SK-N-SH treated with all-trans-retinoic acid at 6 μM for 48 hours (cell line): ENCODE data around the gene IL1B.

Source experiments
- ATAC-seq: fragments of 200-7000 bp; cut with Tn5 transposase; 3 replicates; pipeline ENCODE4 v1.9.1; 2020; ENCODE audit warnings: mild to moderate bottlenecking, moderate library complexity
- ARNTL ChIP-seq: fragments of 450-650 bp; formaldehyde crosslinking; IDR thresholded peaks from 2 replicates; pipeline ENCODE4 v1.5.0; 2020; ENCODE audit warnings: low read depth, mild to moderate bottlenecking, moderate library complexity, borderline replicate concordance
- BACH2 ChIP-seq: fragments of 250-450 bp; sonication (Bioruptor Pico); IDR thresholded peaks from 2 replicates; pipeline ENCODE4 v1.9.0; 2021; ENCODE audit warnings: mild to moderate bottlenecking, borderline replicate concordance
- CREB5 ChIP-seq: fragments of 250-450 bp; sonication (Bioruptor Pico); IDR thresholded peaks from 2 replicates; pipeline ENCODE4 v1.5.1; 2020; ENCODE audit warnings: low read depth, mild to moderate bottlenecking, moderate library complexity
- CSDC2 ChIP-seq: fragments of 250-450 bp; sonication (Bioruptor Pico); IDR thresholded peaks from 2 replicates; pipeline ENCODE4 v1.5.0; 2020; ENCODE audit warnings: mild to moderate bottlenecking, moderate library complexity
- CSRNP3 ChIP-seq: fragments of 250-450 bp; sonication (Bioruptor Pico); IDR thresholded peaks from 2 replicates; pipeline ENCODE4 v1.5.1; 2021; ENCODE audit warnings: mild to moderate bottlenecking, moderate library complexity
- ESRRG ChIP-seq: fragments of 250-450 bp; sonication (Bioruptor Pico); IDR thresholded peaks from 2 replicates; pipeline ENCODE4 v1.6.1; 2021; ENCODE audit warnings: mild to moderate bottlenecking
- ISL1 ChIP-seq: fragments of 250-450 bp; sonication (Bioruptor Pico); IDR thresholded peaks from 2 replicates; pipeline ENCODE4 v2.1.2; 2022; ENCODE audit warnings: mild to moderate bottlenecking, moderate library complexity
- OSR1 ChIP-seq: fragments of 250-450 bp; sonication (Bioruptor Pico); IDR thresholded peaks from 2 replicates; pipeline ENCODE4 v1.8.0; 2022; ENCODE audit warnings: moderate library complexity, mild to moderate bottlenecking, inconsistent platforms
- PATZ1 ChIP-seq: fragments of 250-450 bp; sonication (Bioruptor Pico); IDR thresholded peaks from 2 replicates; pipeline ENCODE4 v1.8.0; 2020; ENCODE audit warnings: mild to moderate bottlenecking, moderate library complexity, borderline replicate concordance
- POU6F1 ChIP-seq: fragments of 250-450 bp; sonication (Bioruptor Pico); IDR thresholded peaks from 2 replicates; pipeline ENCODE4 v1.8.0; 2021; ENCODE audit warnings: low read depth, mild to moderate bottlenecking, moderate library complexity, borderline replicate concordance
- RARB ChIP-seq: fragments of 250-450 bp; sonication (Bioruptor Pico); IDR thresholded peaks from 2 replicates; pipeline ENCODE4 v1.8.0; 2021; ENCODE audit warnings: mild to moderate bottlenecking, moderate library complexity
- ZFP3 ChIP-seq: fragments of 250-450 bp; sonication (Bioruptor Pico); IDR thresholded peaks from 2 replicates; pipeline ENCODE4 v1.5.0; 2020; ENCODE audit warnings: mild to moderate bottlenecking, moderate library complexity
- ZNF70 ChIP-seq: fragments of 450-650 bp; formaldehyde crosslinking; IDR thresholded peaks from 2 replicates; pipeline ENCODE4 v1.5.0; 2020; ENCODE audit warnings: mild to moderate bottlenecking, moderate library complexity
- ZNF8 ChIP-seq: fragments of 450-650 bp; formaldehyde crosslinking; IDR thresholded peaks from 2 replicates; pipeline ENCODE4 v1.5.0; 2020; ENCODE audit warnings: mild to moderate bottlenecking, moderate library complexity

Gene IL1B

GRCh38 chr2:112830682-112831512 is 5.7 kb downstream of the IL1B start (continued):
- no peak for TF ChIP-seq CSRNP3 (CRISPR knock-in tag)
- no peak for TF ChIP-seq PATZ1 (CRISPR knock-in tag)

- no peak for ATAC-seq
- TF ChIP-seq CSRNP3 (CRISPR knock-in tag) (no peak), OSR1 (no peak)
- TF ChIP-seq, all 23 proteins: peak for 0
These were observed 6.5 kb downstream of the IL1B start for GRCh38 chr2:112829961-112830681.

- TF ChIP-seq PATZ1 (CRISPR knock-in tag) (no peak), POU6F1 (CRISPR knock-in tag) (no peak), CSDC2 (CRISPR knock-in tag) (no peak), ZFP3 (CRISPR knock-in tag) (no peak), BACH2 (no peak), ESRRG (CRISPR knock-in tag) (no peak)
- ATAC-seq: no peak
These were observed 7.2 kb downstream of the IL1B start for GRCh38 chr2:112829101-112829960.

- TF ChIP-seq CSRNP3 (CRISPR knock-in tag) (no peak), ZNF70 (CRISPR knock-in tag) (no peak), ZFP3 (CRISPR knock-in tag) (no peak), ARNTL (CRISPR knock-in tag) (no peak), CREB5 (CRISPR knock-in tag) (no peak), ISL1 (CRISPR knock-in tag) (no peak), PATZ1 (CRISPR knock-in tag) (no peak), ZNF8 (CRISPR knock-in tag) (no peak), RARB (no peak)
- TF ChIP-seq, all 23 proteins: peak for 0
- ATAC-seq: no peak
These were observed 8.3 kb downstream of the IL1B start for GRCh38 chr2:112828251-112828691.
